ENCODE results near the gene GFOD1.
A peak's percentile ranks its signal among the peaks of the same experiment; 100 is the strongest.
"Not testable (repeated sequence)": the region's sequence is repeated elsewhere in the genome, so short reads cannot be mapped to it uniquely, and the experiment has no call there.

Gene GFOD1

GRCh38 chr6:13354331-13355042 is 132.9 kb downstream of the GFOD1 start:
- DNase-seq (ENCODE audit: low spot score) = no peak

GRCh38 chr6:13352165-13352564 is 135.2 kb downstream of the GFOD1 start:
- DNase-seq (ENCODE audit: low spot score) = no peak

DNA sequence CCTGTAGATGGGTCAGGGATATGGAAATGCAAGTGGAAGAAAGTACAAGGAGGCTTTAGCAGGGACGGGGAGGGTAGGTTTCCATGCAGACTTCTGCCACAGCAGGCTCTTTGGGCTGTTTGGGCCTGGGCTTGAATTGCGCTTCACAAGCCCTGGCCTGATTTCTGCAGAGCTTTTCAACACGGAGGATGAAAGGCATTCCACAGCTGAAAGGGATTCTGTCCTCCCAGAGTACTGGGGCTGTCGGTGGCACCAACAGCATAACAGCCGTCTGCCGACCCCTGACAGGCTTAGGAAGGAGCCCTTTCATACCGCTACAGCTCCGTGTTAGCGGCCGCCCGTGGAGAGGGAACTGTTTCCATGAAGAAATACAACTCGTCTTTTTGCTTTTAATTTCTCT is 136.1 kb downstream of the GFOD1 start:
- DNase-seq (ENCODE audit: low spot score) = no peak

DNA sequence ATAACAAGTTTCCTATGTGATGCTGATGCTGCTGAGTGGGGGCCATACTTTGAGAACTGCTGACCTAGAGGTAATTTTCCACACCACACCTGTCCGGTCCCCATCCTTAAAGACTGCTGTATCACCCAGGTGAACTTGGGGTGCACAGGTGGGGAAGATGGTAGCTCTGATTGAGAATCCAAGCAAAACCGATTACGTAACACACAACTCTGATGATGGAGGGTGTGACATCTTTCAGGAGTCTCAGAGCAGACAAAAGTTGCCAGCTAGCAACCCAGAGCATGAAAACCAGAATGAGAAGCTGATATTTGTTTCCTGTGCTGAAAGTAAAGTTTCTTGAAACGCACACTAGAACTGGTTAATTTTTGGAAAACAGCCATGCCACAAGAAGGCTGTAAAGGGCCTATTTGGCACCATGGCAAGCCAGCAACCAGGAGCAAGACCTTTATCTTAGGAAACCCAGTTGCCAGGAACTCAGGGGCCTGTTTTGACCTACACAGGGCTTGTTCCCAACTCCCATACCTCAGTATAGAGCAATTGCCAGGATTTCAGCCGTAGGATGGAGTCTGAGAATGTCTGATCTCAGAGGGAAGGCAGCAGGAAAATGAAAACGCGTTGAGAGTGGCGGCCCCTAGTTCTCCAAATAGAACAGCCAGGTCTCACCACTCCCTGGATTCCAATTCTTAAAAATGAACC is 137.4 kb downstream of the GFOD1 start:
- no peak for DNase-seq (ENCODE audit: low spot score)

GRCh38 chr6:13348334-13349113 is 138.9 kb downstream of the GFOD1 start:
- no peak for DNase-seq (ENCODE audit: low spot score)

DNA sequence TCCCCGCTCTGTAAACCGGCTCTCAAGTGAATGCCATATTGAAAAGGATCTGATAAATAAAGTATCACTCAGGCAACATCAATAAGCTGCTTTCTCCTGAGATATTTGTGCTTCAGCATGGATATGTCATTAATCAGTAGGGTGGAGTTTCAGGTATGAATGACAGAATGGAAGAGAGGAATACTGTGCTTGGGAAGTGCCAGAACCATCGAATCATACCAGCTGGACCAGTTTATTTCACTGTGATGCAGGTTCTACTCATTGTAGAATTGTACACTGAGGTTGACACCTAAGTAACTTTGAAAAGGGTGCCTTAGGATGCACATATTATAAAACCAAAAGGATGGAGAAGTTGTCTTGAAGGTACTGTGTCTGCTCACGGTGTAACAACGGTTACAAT is 141.2 kb downstream of the GFOD1 start:
- no peak for DNase-seq (ENCODE audit: low spot score)

- DNase-seq (ENCODE audit: low spot score) = no peak
These were observed 144.9 kb downstream of the GFOD1 start for GRCh38 chr6:13342414-13343019.

GRCh38 chr6:13339863-13340630 is 147.4 kb downstream of the GFOD1 start:
- no peak for DNase-seq (ENCODE audit: low spot score)

DNA sequence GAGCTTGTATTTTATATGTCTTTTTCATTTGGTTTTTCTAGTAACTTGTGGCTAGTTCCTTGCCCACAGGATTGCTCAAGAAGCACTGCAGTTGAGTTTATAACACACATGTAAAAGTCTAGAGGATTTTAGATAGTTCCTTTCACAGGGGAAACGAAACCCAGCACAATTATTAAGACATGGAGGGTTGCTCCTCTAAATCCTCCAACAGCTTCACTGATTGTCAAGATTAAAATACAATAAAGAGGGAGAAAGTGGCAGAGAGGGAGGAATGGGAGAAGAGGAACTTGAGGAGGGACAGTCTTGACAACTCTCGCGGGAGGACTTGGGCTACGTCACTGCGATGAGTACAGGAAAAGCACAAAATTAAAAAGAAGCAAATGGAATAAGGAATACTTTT is 149.4 kb downstream of the GFOD1 start:
- no peak for DNase-seq (ENCODE audit: low spot score)

DNA sequence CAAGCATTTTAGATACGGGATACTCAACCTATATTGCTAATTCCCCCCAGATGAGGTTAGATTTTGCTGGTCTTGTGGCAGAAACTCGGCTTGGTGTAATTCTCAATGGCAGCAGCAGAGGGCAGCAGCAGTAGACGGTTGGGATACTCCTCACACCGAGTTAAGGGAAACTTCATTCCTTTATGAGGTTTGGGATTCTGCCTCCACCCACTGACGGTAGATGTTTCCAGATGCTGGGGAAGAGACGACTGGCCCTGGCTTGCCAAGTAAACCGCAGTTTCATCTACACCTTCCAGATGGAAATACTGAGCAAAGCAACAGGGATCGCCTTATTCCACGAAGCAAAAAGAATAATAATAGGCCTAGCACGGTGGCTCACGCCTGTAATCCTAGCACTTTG is 150.8 kb downstream of the GFOD1 start:
- DNase-seq (ENCODE audit: low spot score) = peak; percentile 68

DNA sequence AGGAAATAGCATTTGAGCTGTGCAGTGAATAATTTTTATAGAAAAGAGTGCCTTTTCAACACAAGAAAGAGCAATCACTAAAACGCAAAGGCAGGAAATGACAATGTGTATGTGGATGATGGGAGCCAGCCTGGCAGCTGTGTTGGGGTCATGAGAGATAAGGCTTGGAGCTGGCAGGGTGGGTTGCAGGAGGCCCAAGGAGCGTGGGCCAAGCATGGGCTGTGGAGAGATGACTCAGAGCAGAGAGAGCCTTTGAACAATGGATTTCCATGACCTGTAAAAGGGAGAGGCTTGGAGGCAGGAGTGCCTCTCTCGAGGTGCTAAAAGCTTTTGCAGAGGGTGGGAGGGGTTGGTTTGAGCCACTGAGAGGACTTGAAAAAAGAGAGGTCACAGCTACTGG is 152.4 kb downstream of the GFOD1 start:
- DNase-seq (ENCODE audit: low spot score) = no peak

- no peak for DNase-seq (ENCODE audit: low spot score)
These were observed 155.1 kb downstream of the GFOD1 start for GRCh38 chr6:13332349-13332706.

DNA sequence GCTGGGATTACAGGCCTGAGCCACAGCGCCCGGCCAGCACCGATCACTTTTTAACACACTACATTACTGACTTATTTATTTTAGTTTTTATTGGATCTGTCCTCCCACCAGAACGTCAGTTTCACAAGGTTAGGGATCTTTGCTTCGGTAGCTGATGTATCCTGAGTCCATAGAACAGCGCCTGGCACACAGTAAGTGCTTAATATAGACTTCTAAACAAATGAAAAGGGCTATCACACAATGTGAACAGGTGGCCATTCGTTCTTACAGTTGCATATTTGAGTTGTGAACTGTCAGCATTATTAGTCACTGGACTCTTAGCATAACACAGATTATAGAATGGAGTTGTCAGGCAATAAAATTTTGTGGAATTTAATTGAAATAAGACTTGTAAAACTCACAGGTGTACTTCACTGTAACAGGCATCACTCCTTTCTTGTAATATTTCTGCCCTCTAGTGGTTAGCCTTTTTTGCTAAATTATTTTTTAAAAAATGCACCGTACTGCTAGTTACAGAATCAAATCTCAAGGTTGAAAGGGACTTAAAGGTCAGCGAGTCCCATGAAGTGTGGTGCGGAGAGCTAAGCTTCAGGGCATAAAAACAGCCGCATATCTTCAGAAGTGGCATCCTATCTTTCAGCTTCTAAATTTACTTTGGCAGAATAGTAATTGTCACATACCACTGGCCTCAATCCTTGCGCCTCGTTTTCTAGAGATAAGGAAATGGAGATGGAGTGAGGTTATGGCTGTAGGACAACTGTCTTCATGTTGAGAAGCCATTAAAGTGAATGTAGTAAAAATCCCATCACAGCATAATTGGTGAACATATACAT is 155.7 kb downstream of the GFOD1 start:
- DNase-seq (ENCODE audit: low spot score) = peak; percentile 42

GRCh38 chr6:13328875-13329183 is 158.6 kb downstream of the GFOD1 start:
- DNase-seq (ENCODE audit: low spot score) = no peak

GRCh38 chr6:13328076-13328874 is 159.1 kb downstream of the GFOD1 start, which contains the start of gene TBC1D7:
Gene TBC1D7, minus strand, starts transcription at chr6:13328537. Its CDS starts 1,639 bp downstream, at chr6:13326898.
- DNase-seq (ENCODE audit: low spot score) = peak; percentile 96

GRCh38 chr6:13327691-13328075 is 159.7 kb downstream of the GFOD1 start:
- no peak for DNase-seq (ENCODE audit: low spot score)

- DNase-seq (ENCODE audit: low spot score) = not testable (repeated sequence)
These were observed 161.3 kb downstream of the GFOD1 start for GRCh38 chr6:13326031-13326586.

DNA sequence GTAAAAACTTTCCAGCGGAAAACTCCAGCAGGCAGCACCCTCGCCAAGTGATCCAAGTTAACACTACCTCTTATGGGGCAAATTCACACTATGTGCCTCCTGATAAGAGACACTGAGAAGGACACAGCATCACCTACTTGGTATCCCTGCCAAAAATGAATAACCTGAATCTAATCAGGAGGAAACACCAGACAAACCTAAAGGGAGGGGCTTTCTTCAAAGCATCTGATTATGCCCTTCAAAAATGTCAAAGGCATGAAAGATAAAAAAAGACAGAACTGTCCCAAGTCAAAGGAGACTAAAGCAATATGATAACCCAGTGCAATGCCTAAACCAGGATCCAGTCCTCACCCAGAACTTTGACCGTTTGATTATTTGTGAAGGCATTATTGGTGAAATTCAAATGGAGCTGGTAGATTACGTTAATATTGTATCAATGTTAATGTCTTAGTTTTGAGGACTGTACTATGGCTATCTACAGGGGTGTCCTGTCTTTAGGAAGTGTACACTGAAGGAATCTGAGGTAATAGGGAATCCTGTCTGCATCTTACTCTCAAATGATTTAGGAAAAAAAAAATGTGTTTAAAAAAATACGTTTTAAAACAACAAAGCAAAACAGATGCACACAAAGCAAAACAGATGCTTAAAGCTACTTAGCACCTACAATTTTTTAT is 167.4 kb downstream of the GFOD1 start:
- DNase-seq (ENCODE audit: low spot score) = no peak

DNA sequence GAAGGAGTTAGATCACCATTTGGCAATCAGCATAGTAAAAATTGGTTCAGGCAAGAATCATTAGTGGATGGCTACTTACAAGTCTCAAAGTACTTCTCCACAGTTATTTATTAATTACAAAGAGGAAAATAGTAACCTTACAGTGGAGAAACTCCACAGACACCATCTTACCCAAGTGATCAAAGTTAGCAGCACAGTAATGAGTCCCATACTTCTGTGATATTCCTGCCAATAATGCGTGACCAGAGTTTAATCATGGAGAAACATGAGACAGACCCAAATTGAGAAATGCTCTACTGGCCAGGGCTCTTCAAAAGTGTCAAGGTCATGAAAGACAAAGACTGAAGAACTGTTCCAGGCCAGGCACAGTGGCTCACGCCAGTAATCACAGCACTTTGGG is 168.6 kb downstream of the GFOD1 start:
- DNase-seq (ENCODE audit: low spot score) = no peak
